ENCODE results near the gene MTHFD2L. TPM values are rescaled to one million over a fixed set of nuclear protein-coding genes. Genes with fewer than 3 reads are reported as not detected.
A peak's percentile ranks its signal among the peaks of the same experiment; 100 is the strongest.

Gene MTHFD2L
- total and polyA plus RNA-seq, 2 donors (not counting 3 experiments of a cell fraction or from before 2014, with no cell fraction given), result 6.9 to 15.2 TPM

DNA sequence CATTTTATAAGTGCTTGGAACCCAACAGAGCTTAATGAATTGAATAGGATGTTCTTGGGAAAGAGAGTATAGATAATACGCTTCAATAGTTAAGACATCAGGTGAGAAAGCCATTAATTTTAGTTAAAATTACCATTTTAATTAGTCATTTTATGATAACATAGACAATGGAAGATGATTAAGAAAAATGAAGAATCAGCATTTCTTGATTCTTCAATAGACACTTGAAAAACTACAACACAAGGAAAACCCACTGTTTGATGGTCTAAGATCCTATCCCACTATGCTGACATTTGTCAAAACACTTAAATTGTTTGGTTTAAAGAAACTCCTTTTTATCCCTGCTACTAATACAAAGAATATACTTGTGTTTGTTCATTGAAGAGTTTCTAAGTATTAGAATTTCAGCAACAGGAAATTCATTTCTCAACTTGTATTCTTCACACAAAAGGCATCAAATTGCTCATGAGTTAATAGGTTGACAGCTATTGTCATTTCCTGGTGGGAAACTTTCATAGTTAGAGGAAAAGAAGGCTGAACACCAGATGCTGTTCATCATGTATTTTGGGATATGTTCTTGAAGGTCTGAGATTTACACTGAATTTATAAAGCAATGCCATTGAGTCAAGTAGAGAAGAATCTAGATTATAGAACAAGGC, 49.3 kb upstream of the MTHFD2L start:
- Histone ChIP-seq H3K36me3 (ENCODE audit: control insufficient read depth in 2 of 2, extremely low read depth in 1 of 2, insufficient read depth in 2 of 2, low read length in 2 of 2) (no peaks in the 10 kb centered on the region), H3K79me2 (ENCODE audit: control insufficient read depth, insufficient read depth, low read length) (no peaks in the 10 kb centered on the region), H3K4me2 (ENCODE audit: insufficient read depth, low read length) (peak overlapping the region; percentile 25), H3K4me1 (ENCODE audit: control insufficient read depth, extremely low read depth, insufficient read depth, low read length) (peaks cover 44% of the 10 kb centered on the region), H2AFZ (ENCODE audit: low read depth, low read length) (no peak overlapping the region), H3K27me3 (ENCODE audit: control insufficient read depth in 2 of 2, insufficient read depth in 2 of 2, low read length in 2 of 2) (no peaks in the 10 kb centered on the region), H3K27ac (ENCODE audit: insufficient read depth, low read depth, low read length) (peak overlapping the region; percentile 92), H4K20me1 (replicated peaks; ENCODE audit: control insufficient read depth, extremely low read depth, insufficient read depth, low read length) (no peaks in the 10 kb centered on the region), H3K9ac (replicated peaks; ENCODE audit: extremely low read depth, insufficient read depth, low read length) (peak overlapping the region; percentile 49), H3K4me3 (replicated peaks in 1 of 3; ENCODE audit: insufficient read depth in 1 of 3, low read depth in 1 of 3, low read length in 3 of 3) (no peak overlapping the region), H3K9me1 (replicated peaks; ENCODE audit: control insufficient read depth, extremely low read depth, insufficient read depth, low read length) (no peaks in the 10 kb centered on the region), H3K9me3 (replicated peaks; ENCODE audit: control insufficient read depth, insufficient read depth, low read length) (no peaks in the 10 kb centered on the region)
- dilution Hi-C loops (cut with MboI; ENCODE audit: extremely low pct_ligation_motif_present, low sequenced_read_pairs), result no loop called here
- FAIRE-seq (peak; percentile 67), DNase-seq (ENCODE audit: low read depth, low spot score) (no peak)
- BruUV-seq (replicated peaks), result no TSS peak
- no peak for TF ChIP-seq FOS (IDR thresholded peaks at IDR 0.05; ENCODE audit: borderline replicate concordance, insufficient read depth, low read length)
- no peak for TF ChIP-seq MYC (IDR thresholded peaks at IDR 0.05; ENCODE audit: low read depth, low read length)
- no peak for TF ChIP-seq EZH2 (IDR thresholded peaks at IDR 0.05; ENCODE audit: borderline replicate concordance, low read depth, low read length, severe bottlenecking)
- TF ChIP-seq MAX (IDR thresholded peaks at IDR 0.05; ENCODE audit: insufficient read depth, insufficient read length), result no peak
- TF ChIP-seq POLR2AphosphoS5 (IDR thresholded peaks at IDR 0.05; ENCODE audit: insufficient read depth, low read depth, low read length), result no peak
- no peak for TF ChIP-seq GATA2 (IDR thresholded peaks at IDR 0.05; ENCODE audit: insufficient read depth, insufficient read length, low read depth, low read length)
- no peak for TF ChIP-seq CTCF (IDR thresholded peaks at IDR 0.05; ENCODE audit: extremely low read depth in 1 of 2, insufficient read depth in 1 of 2, low read depth in 1 of 2, low read length in 2 of 2)
- no peak for TF ChIP-seq JUN (IDR thresholded peaks at IDR 0.05; ENCODE audit: borderline replicate concordance, insufficient read depth, insufficient read length, low read depth)
- no peak for TF ChIP-seq POLR2A (IDR thresholded peaks at IDR 0.05; ENCODE audit: low read depth, low read length)
- ChIA-PET CTCF (interaction anchor here (0.6 to 5.2 kb wide), 10 partner anchors 8 to 767 kb away, joined by 3 to 40 read pairs (median 3); partner anchors contain the start of gene CXCL2), POLR2A (interaction anchor here (0.6 to 2.2 kb wide), 2 partner anchors 9 to 238 kb away, joined by 10 to 12 read pairs; partner anchors contain the start of gene CXCL2)
- intact Hi-C loops (cut with micrococcal nuclease), result loop anchor here (1.0 to 5.0 kb wide), 7 partner anchors 9 to 524 kb away; partner anchors contain the start of gene CXCL2
